Measurements from ENCODE around the gene COL5A1.
"Not testable (repeated sequence)": the region's sequence is repeated elsewhere in the genome, so short reads cannot be mapped to it uniquely, and the experiment has no call there.

Gene COL5A1

DNA sequence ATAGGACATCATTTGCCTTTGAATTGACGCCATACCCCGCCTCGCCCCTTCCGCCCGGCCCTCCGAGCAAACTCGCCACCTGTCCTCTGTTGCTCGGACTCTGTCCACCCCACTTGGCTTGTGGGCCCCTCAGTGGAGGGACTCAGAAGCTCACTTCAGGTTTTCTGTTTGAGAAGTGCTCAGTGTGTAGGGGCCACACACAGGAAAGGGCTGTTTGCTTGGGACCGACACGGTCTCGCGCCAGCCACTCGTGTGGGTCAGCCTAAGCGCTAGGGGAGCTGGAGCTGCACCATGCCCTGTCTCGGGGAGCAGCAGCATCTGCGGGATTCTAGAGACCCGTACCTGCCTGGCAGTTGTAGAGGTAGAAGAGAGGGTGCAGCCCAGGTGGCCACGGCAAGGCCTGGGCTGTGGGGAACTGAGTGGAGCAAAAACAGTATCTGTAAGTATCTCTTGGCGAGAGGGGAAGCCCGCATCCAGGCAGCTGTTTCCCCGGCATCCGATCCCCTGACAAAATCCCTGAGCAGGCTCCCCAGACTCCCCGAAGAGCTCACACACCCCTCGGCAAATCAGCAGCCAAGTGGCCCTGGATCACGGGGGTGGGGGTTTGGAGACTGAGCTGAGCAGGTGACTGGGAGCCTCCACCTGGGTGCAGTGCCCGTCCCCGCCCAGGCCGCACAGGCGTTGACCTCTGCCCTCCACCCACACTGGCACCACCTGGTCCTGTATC, 52.2 kb downstream of the COL5A1 start:
- no peak for DNase-seq

- DNase-seq = no peak
Observed at GRCh38 chr9:134694368-134694665, 52.7 kb downstream of the COL5A1 start.

GRCh38 chr9:134694714-134695113, 53.1 kb downstream of the COL5A1 start:
- no peak for DNase-seq

DNA sequence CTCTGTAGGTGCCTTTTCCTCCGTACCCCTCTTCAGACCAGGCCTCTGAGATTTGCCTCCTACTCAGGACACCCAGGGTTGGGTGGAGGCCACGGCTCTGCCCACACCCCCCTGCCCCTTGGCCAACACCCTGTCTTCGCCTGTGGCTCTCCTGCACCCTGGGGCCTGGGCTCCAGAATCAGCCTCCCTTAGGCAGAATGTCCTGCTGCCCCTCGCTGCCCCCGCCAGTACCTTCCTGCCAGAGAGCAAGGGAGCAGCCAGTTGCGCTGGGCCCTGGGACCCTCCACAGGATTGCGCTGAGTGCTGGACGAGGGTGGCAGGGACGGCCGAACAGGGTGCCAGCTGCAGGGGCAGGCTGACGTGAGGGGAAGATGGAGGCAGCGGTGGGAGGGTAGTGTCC, 53.5 kb downstream of the COL5A1 start:
- DNase-seq = no peak

- DNase-seq = no peak
Observed at GRCh38 chr9:134696433-134696832, 54.8 kb downstream of the COL5A1 start.

- no peak for DNase-seq
Observed at GRCh38 chr9:134698111-134698510, 56.5 kb downstream of the COL5A1 start.

GRCh38 chr9:134698587-134699342, 57.2 kb downstream of the COL5A1 start:
- DNase-seq = peak; percentile 44

DNA sequence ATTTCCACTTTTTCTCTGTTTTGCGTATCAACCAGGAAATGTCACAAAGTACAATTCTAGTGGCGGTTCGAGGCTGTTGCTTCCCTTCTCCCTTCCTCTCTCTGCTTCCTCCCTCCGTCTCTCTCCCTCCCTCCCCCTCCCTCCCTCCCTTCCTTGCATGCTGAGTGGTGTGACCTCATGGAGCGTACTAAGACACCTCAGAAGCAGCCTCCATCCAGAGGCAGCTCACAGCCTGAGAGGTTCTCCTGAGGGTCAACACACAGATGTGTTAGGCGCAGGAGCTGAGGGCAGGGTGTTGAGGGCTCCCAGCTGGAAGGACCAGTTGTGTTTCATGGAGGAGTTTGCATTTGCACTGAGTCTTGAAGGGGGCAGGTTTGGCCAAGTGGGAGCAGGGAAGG, 57.7 kb downstream of the COL5A1 start:
- no peak for DNase-seq

DNA sequence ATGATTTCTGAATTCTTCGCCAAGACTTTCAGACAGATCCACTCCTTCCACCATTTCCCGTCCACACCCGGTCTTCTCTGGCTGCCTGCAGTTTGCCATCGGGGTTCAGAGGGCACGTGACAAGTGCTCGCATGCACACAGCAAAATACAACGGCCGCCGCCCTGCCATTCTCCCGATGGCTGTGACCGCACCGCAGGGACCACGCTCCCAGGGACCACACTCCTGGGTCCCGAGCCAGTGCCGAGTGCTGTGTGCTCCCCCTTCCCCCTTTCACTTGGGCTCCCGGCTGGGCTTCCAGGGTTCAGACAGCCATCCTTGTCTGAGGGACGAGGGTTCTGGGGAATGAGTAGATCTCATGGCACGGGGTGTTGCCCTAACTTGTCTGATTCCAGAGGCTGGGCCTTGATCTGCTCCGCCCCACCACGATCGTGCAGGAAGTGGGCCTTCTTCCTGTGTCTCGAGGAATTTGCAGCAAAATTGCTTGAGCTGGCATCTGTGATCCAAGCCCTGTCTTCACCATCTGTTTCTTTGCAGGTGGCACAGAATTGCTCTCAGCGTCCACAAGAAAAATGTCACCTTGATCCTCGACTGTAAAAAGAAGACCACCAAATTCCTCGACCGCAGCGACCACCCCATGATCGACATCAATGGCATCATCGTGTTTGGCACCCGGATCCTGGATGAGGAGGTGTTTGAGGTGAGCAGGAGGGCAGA, 59.2 kb downstream of the COL5A1 start:
- no peak for DNase-seq

DNA sequence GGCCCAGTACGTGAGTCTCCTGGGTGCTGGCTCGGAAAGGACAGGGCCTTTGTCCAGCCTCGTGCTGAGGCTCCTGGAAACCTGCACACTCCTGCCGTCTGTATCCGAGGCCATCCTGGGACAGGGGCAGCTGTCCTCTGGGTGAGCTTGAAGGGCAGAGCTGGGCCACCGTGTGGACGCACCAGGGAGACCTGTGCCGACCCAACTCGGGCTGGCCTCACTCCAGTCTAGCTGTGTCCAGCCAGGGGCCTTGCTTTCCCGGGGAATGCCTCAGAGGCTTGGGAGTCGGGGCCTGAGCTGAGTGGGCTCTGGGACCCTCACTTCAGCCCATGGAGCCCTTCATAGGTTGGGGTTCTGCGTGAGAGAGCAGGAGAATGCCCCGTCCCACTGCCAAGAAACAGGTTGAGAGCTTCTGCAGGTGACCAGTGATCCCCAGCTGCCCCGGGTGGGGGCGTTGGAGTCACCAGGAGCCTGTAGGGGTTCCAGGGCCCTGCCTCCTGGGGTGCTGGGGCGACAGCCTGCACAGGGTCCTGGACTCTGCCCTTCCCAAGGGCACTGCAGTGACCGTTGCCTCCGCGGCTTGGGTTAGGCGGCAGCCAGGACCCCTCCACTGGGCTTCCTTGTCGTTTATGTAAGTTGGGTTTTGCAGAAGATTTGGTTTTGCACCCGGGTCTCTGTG, 60.1 kb downstream of the COL5A1 start:
- no peak for DNase-seq

DNA sequence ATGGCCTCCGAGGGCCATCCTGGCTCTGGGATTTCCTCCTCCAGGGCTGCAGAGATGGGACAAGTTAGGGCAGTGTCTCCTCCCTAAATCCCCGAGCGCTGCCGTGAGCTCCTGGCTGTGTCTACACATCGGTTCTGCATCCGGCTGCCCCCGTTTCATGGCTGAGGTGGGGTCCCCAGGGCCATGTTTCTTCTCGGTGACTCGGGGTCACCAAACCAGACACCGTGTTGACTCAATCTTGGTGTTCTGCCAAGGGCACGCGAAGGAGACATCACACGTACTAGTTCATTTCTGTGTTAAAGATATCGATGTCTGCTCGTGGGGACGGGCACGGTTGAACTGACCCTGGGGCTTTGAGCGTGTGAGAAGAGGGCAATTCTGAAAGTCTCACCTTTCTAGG, 60.7 kb downstream of the COL5A1 start:
- no peak for DNase-seq

GRCh38 chr9:134703730-134704114, 62.1 kb downstream of the COL5A1 start:
- DNase-seq = not testable (repeated sequence)

DNA sequence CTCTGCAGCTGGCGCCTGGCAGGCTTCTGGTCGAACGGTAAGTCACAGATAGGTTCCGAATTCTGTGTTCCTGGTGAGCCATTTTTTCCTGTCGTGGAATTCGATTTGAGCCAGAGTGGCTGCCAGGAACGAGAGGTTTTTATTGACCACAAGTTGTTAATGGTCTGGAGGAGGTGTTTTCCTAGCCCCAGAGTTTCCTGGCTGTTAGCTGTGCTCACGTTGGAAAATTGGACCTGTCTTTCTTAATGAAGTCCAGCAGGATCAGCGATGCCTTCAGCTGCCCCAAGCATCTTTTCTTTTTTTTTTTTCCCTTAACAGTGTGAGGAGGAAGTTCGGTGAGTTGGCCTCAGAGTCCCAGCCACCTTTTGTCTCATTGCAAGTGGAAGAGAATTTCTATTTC, 62.9 kb downstream of the COL5A1 start:
- no peak for DNase-seq

DNA sequence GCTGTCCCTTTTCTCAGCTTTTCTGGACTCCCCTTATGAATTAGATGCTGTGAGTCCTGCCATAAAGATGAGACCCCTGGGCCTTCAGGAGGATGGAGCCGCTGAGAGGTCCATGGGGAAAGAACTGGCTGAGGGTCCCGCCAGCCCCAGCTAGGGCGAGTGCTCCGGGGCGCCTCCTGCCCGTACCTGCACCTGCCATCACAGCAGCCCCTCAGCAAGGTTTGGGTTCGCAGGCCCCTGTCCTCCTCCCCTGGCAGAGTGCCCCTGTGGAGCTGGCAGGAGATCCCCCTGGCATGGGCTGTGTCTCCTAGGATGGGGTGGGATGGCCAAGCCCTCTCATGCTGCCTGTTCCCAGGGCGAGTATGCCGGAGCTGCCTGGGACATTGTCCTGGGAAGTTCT, 64.2 kb downstream of the COL5A1 start:
- DNase-seq = no peak

- no peak for DNase-seq
Observed at GRCh38 chr9:134706522-134706921, 64.9 kb downstream of the COL5A1 start.

DNA sequence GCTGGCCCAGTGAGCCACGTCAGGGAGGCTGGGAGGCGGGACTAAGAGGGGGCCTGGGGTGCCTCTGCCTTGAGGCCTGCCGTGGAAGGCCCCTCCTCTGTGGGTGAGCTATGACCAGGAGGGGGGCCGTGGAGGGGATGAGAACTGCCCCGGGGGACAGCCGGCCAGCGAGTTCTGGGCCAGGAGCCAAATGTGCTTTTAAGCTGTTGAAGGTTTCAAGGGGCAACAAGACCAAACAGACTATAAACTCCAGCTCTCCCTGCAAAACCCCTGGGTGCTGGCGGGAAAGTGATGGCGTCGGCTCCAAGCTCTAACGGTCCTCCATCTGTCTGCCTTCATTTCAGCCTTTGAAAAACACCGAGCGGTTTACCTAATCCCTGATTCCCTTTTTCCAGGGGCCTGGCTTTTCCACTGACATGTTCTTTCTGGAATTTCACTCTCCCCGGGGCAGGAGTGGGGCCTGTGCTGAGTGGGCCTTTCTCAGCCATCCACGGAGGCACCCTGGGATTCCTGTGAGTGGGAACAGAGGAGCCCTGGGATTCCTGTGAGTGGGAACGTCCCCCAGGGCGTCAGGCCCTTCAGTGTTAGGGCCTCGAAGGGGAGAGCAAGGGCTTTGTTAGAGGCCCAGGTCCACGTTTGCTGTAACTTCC, 65.6 kb downstream of the COL5A1 start:
- DNase-seq = peak; percentile 94

- peak; percentile 30 for DNase-seq
Observed at GRCh38 chr9:134707731-134708671, 66.4 kb downstream of the COL5A1 start.

DNA sequence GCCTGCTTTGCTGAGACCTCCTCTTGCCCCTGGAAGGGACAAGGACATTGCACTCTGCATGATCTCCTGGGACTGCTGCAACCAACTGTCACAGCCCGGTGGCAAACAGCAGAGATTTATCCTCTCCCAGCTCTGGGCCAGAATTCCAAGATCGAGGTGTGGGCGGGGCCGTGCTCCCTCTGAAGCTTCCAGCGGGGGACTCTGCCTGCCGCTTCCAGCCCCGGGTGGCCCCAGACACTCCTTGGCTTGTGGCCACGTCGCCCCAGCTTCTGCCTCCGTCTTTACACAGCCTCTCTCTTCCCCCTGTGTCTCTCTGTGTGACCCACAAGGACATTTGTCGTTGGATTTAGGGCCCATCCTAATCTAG, 67.1 kb downstream of the COL5A1 start:
- DNase-seq = no peak

DNA sequence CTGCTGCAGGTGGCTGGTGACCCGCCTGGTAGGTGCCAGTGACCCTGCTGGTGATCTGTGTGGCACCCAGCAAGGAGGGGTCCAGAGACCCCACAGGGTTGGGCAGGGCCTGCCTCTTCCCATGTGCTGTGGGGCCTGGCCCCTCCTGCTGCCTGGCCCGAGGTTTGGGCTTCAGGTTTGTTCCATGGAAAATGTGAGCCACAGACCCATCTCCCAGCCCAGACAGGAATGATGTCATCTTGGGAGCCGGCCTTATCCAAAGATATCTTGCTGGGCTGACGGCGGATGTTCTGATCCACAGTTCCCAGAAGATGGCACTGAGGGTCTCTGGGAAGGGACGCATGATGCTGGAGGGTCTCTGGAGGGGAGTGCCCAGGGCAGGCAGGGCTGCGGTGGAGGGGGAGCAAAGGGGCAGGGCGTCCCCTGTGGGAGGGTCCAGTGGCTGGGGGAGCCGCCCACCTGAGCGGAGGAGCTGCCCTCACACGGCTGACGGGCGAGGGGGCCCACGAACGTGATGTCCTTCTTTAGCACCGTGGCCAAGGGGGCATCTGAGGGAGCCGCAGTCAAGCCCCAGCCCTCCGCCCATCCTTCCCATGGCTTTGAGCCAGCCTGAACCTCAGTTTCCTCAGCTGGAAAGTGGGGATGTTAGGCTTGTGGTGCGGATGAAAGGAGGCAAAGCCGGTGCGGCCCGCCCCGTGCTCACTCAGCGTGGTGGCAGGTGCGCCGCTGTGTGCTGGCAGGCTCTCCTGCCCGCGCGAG, 68.1 kb downstream of the COL5A1 start:
- no peak for DNase-seq

- no peak for DNase-seq
Observed at GRCh38 chr9:134710271-134710540, 68.6 kb downstream of the COL5A1 start.

- DNase-seq = no peak
Observed at GRCh38 chr9:134710901-134711300, 69.3 kb downstream of the COL5A1 start.
